GM19463 (cell line): ENCODE measurements around the gene GP1BB.

Experiments
- ATAC-seq: cut with Tn5 transposase; IDR thresholded peaks from one replicate; pipeline ENCODE4 v1.9.1; 2021; ENCODE audit warnings: mild to moderate bottlenecking, moderate library complexity; ENCODE audit not compliant: unreplicated experiment

The GP1BB gene

DNA sequence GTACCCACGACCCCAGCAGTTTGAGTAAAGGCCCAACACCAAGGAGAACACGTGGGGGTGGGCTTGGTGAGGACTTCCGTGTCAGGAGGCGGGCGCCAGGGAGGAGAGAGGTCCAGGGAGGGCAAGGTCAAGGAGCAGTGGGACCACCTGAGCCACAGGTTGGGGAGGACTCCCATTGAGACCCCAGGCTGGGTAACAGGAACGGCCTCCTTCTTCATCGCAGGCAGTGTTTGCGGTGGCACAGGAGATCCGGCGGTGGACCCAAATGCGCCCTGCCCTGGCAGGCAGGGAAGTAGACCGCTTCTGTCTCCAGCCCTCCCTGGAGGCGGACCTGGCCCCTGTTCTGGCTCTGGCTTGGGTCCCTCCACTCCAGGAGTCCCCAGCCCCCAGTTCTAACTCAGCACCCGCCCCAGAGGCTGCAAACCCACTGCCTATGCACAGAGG, 31.4 kb downstream of the GP1BB start:
- no peak for ATAC-seq

- no peak for ATAC-seq
These were observed 31.9 kb downstream of the GP1BB start for GRCh38 chr22:19755145-19755710.

DNA sequence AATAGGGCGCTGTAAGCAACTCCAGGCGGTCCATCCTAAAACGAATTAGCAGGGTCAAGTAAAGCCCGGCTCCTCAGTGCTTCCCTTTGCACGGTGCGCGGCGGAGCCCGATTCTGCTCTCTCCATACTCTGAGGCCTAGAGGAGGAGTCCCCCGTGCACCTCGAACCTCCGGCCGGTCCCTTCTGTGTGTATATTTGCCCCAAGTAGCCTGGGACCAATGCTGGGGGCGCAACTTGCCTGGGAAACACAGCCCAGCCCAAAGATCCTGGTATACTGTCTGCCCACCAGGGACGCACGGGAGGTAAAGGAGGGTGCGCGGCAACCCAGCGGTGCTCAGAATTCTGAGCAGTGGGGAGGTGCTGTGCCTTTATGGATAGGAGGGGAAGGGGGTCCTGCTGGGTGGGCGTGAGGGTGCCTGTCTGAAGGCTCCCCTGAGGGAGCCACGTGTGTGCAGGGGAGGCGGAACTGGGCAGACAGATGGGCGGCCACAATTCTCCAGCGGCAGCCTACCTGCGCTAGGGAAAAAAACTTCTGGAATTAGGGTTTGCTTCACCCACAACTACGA, 32.5 kb downstream of the GP1BB start:
- no peak for ATAC-seq

DNA sequence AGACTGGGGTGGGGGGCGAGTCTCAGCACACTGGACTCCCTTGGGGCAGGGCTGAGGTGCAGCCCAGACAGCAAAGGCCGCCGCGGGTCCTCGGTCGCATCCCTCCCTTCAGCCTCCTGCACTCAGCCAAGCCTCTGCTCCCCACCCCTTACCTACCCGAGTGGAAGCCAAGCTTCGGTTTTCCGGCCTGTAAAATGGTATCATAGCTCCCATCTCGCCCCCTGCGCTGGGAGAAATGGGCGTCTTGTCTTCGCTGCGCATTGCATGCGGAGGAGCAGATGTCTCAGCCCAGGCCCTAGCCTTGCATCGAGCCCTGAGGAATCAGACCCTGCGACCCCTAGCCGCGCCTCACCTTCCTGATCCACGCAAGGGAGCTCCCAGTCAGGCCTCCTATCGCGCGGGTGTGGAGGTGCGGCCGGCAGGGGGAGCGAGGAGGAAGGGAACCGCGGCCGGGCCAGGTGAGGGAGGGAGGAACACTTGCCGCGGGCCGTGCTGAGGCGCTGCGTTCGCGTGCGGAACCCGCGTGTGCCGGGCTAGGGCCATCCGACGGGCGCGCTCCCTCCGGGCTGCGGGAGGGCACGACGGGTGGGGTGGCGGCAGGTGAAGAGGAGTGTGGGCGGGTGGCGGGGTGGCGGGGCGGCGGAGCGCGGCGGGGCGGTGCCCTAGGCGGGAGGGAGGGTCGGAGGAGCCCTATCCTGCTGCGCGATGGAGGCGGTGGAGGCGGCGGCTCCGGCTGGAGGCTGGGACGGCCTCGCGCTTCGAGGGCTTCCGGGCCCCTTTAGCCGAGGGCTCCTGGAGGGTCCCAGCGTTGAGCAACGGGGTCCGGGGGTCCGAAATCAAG, 33.2 kb downstream of the GP1BB start:
- ATAC-seq, result no peak

DNA sequence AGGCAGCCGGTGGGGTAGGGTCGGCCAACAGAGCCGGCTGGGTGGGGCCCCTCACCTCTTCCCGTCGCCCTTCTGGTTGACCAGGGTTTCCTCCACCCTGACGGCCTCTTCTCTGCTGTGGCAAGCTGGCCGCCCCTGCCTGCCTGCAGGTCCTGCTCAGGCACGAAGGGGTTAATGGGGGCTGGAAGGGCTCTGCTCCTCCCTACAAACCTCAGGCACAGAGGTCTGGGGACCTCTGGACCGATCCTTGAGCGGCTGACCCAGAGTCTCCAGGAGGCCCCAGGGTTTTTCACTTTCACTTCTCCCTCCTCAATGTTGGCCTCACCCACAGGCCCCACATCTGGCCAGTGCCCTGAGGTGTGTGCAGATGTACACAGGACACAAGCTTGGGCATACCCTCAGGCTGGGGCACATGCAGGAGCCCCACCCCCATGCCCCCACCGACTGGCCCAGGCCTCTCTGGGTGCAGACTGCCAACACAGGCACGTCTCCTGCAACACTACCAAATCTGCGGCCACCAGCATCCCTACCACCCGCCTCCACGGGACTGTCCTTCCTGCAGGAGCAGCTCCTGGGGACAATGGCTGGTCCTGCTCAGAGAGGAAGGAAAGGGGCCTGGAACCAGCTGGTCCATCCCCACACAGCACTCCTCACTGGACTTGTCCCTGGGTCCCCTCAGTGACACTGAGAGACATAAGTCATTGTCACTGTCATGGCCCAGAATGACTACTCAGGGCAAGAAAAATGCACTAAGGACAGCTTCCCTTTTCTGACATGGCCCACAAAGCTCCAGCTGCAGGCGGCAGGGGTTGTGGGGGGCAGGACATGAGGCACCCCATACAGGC, 34.0 kb downstream of the GP1BB start:
- no peak for ATAC-seq

GRCh38 chr22:19757985-19758895, 34.9 kb downstream of the GP1BB start:
- ATAC-seq, result no peak

DNA sequence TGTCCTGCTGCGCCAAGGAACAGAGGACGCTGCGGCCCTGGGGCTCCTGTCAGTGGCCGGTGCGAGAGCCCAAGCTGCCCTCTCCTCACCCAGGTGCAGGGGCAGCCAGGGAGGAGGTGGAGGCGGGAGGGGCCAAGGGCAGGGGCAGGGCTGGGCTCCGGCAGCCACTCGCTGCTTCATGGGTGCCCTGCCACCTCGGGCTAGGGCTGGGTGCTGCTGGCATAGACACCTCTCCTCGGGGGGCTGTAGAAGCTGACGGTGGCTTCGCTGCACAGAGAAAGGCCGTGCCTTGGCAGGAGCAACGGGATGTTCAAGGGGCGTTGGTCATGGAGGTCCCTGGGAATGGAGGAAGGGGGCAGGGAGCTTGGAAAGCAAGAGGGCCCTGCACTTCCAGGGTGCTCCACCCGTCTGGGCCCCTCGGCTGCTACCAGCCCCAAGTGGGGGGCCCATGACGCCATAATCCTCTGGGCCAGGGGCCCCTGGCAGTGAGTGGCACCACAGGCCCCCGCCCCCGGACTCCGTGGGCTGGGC, 35.6 kb downstream of the GP1BB start:
- ATAC-seq, result no peak

- ATAC-seq, result no peak
These were observed 36.2 kb downstream of the GP1BB start for GRCh38 chr22:19759427-19760057.

DNA sequence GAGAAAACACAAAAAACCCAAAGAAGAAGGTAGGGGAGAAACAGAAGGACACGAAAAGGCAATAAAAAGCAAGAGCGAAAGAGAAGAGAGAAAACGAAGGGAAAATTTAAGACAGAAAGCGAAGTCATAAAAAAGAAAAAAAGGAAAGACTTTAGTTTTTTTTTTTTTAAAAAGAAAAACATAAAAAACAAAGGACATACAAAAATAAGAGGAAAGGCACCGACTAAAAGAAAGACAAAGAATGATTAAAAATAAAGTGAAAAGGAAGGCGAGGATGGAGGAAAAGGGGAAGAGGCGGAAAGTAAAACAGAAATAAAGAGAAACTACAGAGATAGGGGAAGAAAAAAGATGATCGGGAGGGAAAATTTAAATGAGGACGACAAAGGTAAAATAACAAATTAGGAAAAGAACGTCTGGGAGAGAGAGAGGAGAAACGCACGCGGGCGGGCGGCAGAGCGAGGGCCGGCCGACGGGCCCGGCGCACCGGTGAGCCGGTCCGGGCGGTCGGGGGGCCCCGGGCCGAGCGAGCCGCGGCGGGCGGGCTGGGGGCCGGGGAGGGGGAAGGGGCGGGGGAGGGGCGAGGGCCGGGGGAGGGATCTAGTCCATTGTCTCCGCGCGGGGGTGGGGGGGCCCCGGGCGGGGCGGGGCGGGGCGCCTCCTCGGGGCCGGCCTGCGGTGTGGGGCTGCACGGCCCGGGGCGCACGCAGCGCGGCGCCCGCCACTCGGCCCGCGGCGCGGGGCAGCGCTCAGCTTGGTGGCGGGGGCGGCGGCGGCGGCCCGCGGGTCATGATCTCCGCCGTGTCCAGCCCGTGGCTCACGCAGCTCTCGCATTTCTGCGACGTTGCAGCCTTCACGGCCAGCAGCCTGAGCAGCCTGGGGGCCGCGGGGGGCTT, 37.0 kb downstream of the GP1BB start, which contains the start of gene TBX1:
Gene TBX1 (plus strand): TSS at position 721 of the 893 bp plus-strand sequence. CDS start 66 bp downstream, at position 787.
- ATAC-seq, result no peak

- ATAC-seq, result no peak
These were observed 37.8 kb downstream of the GP1BB start for GRCh38 chr22:19760951-19761724.

DNA sequence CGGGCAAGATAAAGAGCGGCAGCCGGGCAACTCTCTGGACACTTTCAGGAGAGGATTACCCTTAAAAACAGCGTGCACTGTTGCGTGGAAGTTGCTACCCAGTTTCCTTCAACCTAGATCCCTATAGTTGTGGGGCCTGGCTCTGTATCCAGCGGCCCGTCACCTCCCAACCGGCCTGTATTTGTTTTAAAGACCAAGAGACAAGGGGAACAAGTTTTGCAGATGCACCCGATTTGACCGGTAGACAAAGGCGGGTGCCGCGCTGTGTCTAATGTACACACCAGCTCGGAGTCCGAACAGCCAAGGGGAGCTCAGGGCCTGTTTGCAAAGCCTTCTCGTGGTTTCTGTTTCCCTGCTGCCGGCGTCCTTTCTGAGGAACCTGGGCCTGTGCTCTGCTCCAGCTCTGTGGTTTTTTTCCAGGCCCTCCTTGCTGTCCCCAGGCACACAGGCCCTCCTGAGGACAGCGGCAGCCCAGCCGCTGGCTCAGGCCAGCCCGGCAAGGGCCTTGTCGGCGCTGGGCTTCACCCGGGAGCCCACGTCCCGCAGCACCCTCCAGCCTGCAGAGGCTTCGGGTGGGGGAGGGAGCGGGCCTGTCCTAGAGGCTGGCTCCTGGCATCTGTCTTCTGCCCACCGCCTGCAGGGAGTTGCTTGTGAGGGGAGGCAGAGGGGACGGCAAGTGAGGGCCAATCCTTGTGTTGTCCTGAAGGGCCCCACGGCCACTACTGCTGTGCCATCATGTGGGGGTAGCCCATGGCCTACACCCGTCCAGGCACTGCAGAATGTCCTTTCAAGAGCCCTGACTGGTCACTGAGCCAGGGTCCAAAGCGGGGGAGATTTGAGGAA, 38.6 kb downstream of the GP1BB start:
- no peak for ATAC-seq

GRCh38 chr22:19762568-19763457, 39.5 kb downstream of the GP1BB start:
- ATAC-seq, result no peak

- no peak for ATAC-seq
These were observed 40.3 kb downstream of the GP1BB start for GRCh38 chr22:19763458-19764298.

DNA sequence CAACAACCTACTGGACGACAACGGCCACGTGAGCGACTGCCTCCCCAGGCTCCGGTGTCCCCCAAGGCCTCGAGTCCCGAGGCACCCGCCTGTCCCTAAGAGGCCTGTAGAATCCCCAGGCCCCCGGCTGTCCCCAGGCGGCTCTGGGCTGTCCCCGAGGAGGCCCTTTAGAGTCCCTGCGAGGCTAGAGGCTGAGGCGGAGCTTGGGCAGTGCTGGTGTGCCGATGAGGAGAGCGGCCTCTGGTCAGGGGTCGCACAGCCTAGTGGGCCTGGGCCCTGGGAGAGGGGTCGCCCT, 40.9 kb downstream of the GP1BB start:
- ATAC-seq, result no peak
